ENCODE results near the gene MTX1. TPM values are rescaled to one million over a fixed set of nuclear protein-coding genes. Genes with fewer than 3 reads are reported as not detected.
"Not testable (repeated sequence)": the region's sequence is repeated elsewhere in the genome, so short reads cannot be mapped to it uniquely, and the experiment has no call there.

MTX1 gene, protein sequence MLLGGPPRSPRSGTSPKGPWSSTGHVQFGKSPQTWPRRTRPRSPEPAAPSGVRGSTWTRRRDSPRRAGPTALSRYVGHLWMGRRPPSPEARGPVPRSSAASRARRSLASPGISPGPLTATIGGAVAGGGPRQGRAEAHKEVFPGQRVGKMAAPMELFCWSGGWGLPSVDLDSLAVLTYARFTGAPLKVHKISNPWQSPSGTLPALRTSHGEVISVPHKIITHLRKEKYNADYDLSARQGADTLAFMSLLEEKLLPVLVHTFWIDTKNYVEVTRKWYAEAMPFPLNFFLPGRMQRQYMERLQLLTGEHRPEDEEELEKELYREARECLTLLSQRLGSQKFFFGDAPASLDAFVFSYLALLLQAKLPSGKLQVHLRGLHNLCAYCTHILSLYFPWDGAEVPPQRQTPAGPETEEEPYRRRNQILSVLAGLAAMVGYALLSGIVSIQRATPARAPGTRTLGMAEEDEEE
- polyA plus RNA-seq (ENCODE audit: insufficient read length): 40.7 TPM
- long read RNA-seq, donor 1, transcript MTX1-202 (8 exons, 1,632 nt): major isoform, 23 of 24 reads
- long read RNA-seq, donor 1, partial matches to known transcripts: 0 of 24 reads
- long read RNA-seq, donor 1, other reads (novel, unspliced or antisense): 0 of 24 reads
- long read RNA-seq, donor 2, transcript MTX1-202 (8 exons, 1,632 nt): major isoform, 19 of 22 reads
- long read RNA-seq, donor 2, partial matches to known transcripts: 0 of 22 reads
- long read RNA-seq, donor 2, other reads (novel, unspliced or antisense): 0 of 22 reads
- long read RNA-seq, donor 3, transcript MTX1-202 (8 exons, 1,632 nt): major isoform, 14 of 20 reads
- long read RNA-seq, donor 3, partial matches to known transcripts: 5 of 20 reads
- long read RNA-seq, donor 3, other reads (novel, unspliced or antisense): 0 of 20 reads
- long read RNA-seq, donor 4: 0 reads
- long read RNA-seq, donor 5, transcript MTX1-202 (8 exons, 1,632 nt): major isoform, 36 of 39 reads
- long read RNA-seq, donor 5, partial matches to known transcripts: 0 of 39 reads
- long read RNA-seq, donor 5, other reads (novel, unspliced or antisense): 0 of 39 reads
- long read RNA-seq, donor 6, transcript MTX1-202 (8 exons, 1,632 nt): major isoform, 15 of 17 reads
- long read RNA-seq, donor 6, partial matches to known transcripts: 0 of 17 reads
- long read RNA-seq, donor 6, other reads (novel, unspliced or antisense): 0 of 17 reads
- long read RNA-seq, donor 7, transcript MTX1-202 (8 exons, 1,632 nt): major isoform, 26 of 32 reads
- long read RNA-seq, donor 7, partial matches to known transcripts: 5 of 32 reads
- long read RNA-seq, donor 7, other reads (novel, unspliced or antisense): 0 of 32 reads
- long read RNA-seq, donor 8, transcript MTX1-202 (8 exons, 1,632 nt): major isoform, 11 of 11 reads
- long read RNA-seq, donor 8, partial matches to known transcripts: 0 of 11 reads
- long read RNA-seq, donor 8, other reads (novel, unspliced or antisense): 0 of 11 reads

DNA sequence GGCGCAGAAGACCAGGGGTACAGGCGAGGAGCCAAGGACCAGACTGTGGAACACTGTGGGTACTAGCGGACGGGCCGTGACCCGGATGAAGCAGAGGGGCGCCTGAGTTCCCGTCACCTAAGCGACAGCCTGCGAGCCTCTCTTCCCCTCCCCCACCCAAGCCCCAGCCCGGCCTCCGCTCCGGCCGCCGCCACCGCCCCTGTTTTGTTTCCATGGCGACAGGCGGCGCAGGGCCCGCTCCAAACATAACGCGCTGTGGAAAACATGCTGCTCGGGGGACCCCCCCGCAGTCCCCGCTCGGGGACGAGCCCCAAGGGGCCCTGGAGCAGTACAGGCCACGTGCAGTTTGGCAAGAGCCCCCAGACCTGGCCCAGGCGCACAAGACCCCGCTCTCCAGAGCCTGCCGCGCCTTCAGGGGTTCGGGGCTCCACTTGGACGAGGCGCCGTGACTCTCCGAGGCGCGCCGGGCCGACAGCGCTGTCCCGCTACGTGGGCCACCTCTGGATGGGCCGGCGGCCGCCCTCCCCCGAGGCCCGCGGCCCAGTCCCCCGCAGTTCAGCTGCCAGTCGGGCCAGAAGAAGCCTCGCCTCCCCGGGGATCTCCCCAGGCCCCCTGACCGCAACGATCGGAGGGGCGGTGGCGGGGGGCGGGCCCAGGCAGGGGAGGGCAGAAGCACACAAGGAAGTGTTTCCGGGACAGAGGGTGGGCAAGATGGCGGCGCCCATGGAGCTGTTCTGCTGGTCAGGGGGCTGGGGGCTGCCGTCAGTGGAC lies at the start of gene MTX1:
Gene MTX1 (plus strand): TSS at position 155 of the 771 bp plus-strand sequence. CDS start 110 bp downstream, at position 265.
- DNase-seq: peak; percentile 90

DNA sequence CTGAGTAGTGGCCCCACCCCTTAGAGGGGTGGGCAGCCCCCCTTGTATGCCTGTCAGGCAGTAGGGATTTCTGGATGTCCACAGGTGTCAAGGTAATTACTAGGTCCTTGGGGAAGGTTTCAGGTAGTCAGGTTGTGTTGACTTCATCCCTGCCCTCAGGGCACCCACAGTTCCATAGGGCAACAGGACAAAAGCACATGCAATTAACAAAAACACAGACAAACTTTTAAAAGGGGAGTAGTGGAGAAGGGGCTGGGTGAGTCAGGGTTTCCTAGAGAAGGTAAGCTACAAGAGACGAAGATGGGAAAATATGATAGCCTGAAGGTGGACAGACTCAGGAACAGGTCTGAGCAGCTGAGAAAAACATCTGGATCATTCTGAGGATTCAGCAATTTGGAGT lies 49.5 kb upstream of the MTX1 start:
- no peak for DNase-seq

DNA sequence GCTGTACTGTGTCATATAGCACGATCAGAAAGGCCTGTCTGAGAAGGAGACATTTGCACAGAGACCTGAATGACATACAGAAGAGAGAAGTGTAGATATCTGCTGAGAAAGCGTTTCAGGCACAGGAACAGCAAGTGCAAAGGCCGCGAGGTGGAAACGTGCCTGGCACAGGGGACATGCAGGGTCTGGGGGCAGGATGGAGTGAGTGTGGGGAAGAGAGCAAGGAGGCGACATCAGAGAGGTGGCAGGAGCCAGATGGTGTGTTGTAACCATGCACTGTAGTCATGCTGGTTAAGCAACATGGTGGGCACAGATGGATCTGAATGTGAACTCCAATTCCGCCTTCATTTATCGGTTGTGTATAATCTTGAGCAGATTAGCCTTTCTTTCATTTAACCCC lies 48.4 kb upstream of the MTX1 start:
- no peak for DNase-seq

DNA sequence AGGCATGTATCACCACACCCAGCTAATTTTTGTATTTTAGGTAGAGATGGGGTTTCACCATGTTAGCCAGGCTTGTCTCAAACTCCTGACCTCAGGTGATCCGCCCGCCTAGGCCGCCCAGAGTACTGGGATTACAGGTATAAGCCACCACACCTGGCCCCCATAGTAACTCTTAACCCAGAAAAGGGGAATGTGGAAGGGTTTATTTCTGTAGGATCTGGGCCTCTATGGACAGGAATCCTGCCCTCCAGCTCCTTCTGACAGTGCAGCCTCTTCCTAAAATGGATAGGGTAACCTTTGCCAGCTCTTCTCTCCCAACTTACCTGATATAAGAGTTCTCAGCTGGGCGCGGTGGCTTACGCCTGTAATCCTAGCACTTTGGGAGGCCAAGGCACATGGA lies 45.9 kb upstream of the MTX1 start:
- DNase-seq: not testable (repeated sequence)

DNA sequence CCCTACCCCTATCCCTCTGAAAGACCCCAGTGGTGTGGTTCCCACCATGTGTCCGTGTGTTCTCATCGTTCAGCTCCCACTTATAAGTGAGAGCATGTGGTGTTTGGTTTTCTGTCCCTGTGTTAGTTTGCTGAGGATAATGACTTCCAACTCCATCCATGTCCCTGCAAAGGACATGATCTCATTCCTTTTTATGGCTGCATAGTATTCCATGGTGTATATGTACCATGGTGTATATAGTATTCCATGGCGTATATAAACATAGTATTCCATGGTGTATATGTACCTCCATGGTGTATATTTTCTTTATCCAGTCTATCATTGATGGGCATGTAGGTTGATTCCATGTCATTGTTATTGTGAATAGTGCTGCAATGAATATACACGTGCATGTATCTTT lies 44.7 kb upstream of the MTX1 start:
- DNase-seq: not testable (repeated sequence)

DNA sequence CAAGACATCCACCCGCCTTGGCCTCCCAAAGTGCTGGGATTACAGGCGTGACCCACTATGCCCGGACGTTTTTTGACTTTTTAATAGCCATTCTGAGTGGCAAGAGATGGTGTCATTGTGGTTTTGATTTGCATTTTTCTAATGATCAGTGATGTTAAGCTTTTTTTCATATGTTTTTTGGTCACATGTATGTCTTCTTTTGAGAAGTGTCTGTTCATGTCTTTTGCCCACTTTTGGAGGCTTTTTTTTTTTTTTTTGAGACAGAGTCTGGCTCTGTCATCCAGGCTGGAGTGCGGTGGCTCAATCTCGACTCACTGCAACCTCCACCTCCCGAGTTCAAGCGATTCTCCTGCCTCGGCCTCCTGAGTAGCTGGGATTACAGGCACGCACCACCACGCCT lies 43.9 kb upstream of the MTX1 start:
- DNase-seq: not testable (repeated sequence)

DNA sequence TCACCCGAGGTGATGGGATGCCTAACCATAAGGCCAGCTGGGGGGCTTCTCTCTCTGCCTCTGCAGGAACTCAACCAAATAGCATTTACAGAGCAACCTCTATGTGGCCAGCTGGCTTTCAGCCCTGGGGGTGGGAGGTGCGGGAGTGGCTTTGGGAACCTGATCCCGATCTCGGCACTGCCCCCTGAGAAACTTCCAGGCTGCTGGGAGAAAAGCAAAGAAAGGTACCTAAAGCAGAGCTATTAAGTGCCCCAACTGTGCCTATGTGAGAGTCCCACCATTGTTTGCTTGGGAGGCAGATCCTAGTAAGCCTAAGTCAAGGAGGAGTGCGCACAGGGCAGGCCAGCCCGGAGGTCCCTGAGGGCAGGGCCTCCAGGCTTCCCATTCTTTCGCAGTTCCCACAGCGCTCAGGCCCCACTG lies 42.4 kb upstream of the MTX1 start:
- DNase-seq: no peak

DNA sequence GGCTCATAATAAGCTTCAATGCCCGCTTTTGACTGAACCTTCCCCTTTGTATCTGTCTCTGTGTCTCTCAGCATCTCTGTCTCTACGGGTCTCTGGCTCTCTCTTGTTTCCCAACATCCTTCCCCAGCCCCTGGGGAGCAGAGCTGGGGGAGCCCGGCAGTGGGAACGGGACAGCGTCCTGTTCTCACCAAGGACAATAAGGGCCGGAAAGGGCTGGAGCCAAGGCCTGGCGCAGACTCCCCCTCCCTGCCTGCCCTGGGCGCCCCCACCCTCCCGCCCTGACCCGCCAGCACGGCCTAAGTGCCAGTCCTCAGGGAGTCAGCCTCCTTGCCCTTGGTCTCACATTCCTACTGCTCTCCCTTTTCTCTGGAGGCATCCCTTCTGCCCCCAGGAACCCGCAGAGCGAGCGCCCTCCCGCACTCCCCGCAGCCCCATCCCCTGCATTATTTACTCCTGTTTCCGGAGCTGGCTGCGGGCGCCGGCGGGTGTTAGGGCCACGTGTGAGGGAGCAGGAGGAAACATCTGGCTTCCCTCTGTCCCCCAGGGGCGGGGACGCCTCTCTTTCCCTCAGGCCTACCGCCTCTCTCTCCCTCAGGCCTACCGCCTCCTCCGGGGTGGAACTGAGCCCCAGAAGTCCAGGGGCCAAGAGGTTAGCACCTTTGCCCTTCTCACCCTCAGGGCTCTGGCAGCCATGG lies 41.9 kb upstream of the MTX1 start:
- DNase-seq: peak; percentile 55

DNA sequence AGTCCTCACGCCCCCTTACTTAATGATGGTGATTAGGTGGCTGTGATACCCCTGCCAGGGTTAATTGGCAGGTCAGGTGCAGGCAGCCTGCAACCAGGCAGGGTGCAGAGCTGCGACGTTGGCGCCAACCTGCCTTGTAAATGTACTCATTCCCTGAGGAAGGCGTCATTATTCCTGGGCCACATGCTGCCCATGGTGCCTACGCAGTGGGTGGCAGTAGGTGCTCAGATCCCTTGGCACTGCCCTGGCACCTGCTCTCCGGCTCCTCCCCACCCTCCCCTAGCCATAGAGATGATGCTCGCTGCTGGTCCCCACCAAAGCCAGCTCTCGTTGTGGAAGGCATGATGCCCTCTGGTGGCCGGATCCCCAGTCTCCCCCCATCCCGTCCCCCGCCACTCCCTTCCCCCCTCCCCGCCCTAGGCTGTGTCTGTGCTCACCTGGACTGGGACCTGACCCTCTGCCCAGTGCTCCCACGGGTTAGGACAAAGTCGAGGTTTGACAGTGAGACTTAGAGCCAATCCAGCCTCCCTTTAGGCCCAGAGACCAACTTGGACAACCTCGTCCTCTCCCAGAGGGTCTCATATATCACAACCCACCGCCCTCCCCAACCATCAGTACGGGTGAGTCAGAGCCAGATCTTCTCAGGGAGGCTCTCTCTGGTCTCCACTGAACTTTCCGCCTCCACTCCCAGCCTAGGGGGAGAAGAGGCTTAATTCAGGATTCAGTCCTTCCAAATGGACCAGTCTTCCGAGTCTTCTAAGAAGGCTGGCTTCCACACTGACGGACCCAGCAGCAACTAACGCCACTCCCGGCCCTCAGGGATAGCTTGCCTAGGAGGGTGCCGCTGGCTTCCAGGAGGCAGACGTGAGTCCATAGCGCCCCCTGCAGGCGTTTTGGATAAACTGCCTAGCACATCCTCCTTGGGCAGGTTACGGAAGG lies 41.1 kb upstream of the MTX1 start:
- DNase-seq: peak; percentile 88

DNA sequence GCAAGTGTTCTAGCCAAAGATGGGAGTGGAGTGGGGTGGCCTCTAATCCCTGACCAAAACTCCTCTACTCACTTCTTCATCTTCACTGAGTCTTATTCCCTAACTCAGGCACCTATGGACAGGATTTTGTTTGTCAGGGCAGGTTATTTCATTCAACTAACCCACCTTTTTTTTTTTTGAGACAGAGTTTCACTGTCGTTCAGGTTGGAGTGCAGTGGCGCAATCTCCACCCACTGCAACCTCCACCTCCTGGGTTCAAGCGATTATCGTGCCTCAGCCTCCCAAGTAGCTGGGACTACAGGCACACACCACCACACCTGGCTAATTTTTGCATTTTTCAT lies 40.4 kb upstream of the MTX1 start:
- DNase-seq: not testable (repeated sequence)

DNA sequence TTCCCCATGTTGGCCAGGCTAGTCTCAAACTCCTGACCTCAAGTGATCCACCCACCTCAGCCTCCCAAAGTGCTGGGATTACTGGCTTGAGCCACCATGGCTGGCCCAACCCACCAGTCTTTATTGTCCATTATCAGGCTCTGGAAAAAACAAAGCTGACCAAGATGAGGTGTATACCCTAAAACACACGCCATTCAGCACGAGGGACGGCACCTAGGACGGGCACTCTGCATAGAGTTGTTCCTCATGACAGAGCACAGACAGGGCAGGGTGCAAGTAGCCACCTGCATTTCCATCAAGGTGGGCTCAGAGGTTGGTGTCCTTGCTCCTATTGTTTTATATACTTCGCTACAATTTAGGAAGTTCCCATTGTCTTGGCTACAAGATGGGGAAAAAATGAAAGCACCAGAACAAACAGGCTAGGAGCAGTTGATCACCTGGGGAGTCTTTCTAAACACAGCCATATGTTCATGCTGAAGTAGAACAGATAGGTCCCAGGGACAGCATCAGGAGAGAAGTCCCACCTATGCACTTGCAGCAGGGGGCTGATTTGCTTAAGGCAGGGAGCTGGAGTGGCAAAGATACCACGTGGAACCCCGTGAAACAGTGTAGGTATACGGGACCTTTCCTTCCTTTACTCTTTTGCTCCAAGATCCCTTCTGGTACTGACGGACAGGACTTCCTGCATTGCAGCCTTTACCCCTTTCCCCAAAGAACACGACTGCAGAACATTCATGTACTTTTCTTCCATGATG lies 39.9 kb upstream of the MTX1 start:
- DNase-seq: no peak

DNA sequence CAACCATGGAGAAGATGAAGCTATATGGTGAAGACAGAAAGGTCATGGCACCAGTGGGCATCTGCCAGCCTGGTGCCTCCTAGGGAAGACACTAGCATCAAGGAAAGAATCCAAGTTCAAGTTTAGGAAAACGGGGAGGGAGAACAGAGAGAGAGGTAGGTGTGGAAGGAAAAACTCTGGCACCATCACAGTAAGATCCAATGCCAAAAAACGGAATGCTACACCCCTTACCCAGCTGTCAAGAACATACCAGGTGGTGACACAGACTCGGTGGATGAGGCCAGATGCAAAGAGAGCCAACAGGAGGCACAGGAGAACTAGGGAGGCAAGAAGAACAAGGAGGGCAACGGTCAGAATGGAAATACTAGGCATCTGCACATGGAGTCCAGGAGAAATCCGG lies 39.0 kb upstream of the MTX1 start:
- no peak for DNase-seq

DNA sequence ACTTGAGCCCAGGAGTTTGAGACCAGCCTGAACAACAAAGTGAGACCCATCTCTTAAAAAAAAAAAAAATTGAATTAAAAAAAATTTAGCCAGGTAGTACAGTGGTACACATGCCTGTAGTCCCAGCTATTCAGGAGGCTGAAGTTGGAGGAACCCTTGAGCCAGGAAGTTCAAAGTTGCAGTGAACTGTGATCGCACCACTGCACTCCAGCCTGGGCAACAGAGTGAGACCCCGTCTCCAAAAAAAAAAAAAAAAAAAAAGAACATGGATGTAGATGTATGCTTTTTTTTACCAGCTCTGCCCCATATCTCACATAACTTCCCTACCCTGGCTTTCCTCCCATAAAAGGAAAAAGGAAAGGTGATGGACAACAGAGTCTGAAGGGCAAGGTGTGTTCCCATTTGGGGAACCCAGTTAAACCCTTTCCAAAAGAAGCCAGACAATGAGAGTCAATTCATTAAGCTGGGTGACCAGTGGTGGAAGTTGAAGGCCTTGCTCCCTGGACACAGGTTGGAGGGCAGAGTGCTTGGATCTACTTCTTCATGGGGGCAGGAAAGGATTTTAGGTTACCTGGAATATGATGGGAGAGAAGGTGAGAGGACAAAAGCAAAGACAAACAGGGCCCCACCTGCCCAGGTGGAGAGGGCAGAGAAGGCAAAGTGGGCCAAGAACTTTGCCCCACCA lies 38.3 kb upstream of the MTX1 start:
- DNase-seq: no peak

DNA sequence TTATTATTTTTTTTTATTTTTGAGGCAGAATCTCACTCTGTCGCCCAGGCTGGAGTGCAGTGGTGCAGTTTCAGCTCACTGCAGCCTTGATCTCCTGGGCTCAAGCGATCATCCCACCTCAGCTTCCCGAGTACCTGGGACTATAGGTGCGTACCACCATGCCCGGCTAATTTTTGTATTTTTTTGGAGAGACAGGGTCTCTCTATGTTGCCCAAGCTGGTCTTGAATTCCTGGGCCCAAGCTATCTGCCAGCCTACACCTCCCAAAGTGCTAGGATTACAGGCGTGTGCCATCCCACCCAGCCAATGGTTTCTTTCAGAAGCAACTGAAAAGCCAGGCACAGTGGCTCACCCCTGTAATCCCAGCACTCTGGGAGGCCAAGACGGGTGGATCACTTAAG lies 37.7 kb upstream of the MTX1 start:
- DNase-seq: no peak

DNA sequence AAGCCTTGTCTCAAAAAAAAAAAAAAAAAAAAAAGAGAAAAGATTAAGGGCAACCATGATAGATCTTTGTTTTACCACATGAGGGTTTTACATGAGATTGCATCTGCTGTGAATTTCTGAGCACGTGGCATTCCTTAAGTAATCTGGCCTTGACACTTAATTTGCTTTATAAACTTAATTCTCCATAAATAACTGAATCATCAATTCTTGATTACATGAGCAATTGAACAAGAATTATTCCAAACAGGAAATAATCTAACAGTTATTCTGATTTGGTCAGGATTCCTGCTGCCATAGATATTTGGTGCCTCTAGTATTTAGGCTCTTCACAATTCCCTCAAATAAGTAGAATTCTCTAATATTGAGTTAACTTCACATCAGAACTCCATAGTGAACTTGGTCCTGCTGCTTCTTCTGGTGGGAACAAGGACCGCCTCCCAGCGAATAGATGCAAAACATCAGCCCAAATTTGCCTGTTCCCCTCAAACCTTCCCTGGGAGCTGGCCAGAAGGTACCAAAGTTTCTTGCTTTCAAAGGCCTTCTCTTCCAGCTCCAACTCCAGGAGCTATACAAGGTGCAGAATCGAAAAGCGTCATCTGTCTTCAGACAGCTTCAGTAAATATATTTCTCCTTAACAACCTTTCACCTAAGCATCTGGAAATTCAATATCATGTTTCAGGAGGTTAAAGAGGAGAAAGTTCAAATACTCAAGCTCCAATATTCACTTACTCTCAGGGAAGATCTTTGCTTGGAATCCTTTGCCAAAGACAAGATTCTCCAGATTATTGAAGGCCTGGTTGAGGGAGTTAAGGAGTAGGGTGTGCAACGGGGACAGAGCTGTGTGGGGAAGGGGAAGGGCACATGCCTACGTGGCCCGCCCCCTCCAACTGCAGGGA lies 36.4 kb upstream of the MTX1 start:
- no peak for DNase-seq

DNA sequence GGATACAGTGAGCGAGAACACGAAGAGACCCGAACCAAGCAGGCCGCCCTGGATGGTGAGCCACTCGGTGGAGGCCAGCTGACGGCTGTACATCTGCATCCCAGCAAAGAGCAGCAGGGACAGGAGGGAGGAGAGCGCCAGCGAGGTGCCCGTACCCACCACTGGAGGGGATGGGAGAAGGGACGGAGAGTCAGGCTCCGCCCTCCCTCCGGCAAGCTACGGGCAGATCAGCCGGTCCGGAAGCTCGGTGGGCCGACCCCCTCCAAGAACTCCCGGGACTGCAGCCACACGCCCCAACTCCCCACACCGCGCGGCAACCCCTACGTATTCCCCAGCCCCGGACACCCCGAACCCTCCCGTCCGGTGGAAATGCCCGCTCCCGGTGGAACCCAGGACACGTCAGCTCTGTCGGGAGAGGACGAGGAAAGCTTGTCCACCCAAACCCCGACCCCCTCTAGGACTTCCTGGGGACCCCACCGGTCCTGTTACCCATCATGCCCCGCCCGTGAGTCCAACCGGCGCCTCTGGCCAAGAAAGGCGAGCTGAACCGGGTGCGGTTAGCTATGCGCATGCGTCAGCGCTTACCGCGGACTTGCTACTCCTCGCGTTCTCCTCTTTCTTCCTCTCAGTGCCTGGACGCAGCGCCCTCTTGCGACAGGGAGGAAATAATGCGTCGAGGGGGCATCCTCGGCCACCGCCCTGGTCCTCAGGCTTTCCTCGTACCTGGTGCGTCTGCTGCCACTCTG lies 35.6 kb upstream of the MTX1 start, which contains the start of gene KRTCAP2:
Gene KRTCAP2 (minus strand): TSS at position 573 of the 746 bp plus-strand sequence. CDS start 80 bp downstream, at position 493.
- DNase-seq: peak; percentile 96

All from left kidney (tissue), 8 donors.